WTC11 (cell line): ENCODE results near the gene YPEL1. TPM values are rescaled to one million over a fixed set of nuclear protein-coding genes. Genes with fewer than 3 reads are reported as not detected.

Source experiments
- ATAC-seq: fragments of 200-7000 bp; cut with Tn5 transposase; 2 replicates; pipeline ENCODE4 v1.10.0; 2021; ENCODE audit warnings: mild to moderate bottlenecking, moderate library complexity
- CTCF ChIA-PET: fragments of 300-600 bp; sonication (Branson Sonifier 250); formaldehyde crosslinking; loops from one replicate; lab custom pipeline; 2021; ENCODE audit warnings: antibody characterized with exemption; lab: Charles Lee
- POLR2A ChIA-PET: fragments of 350-600 bp; sonication (Branson Sonifier 250); formaldehyde crosslinking; loops from one replicate; lab custom pipeline; 2021; ENCODE audit warnings: antibody characterized with exemption; lab: Charles Lee
- DNase-seq: peaks from one replicate; pipeline ENCODE4 v3.0.0; 2021; ENCODE audit warnings: low spot score
- H3K27ac Mint-ChIP-seq: 2 replicates; pipeline ENCODE4 v1.8.0; 2021; ENCODE audit warnings: mixed read lengths
- H3K27me3 Mint-ChIP-seq: 2 replicates; pipeline ENCODE4 v1.8.0; 2021; ENCODE audit warnings: low read depth, mild to moderate bottlenecking, moderate library complexity, mixed read lengths
- H3K36me3 Mint-ChIP-seq: 2 replicates; pipeline ENCODE4 v1.8.0; 2021; ENCODE audit warnings: mixed read lengths
- H3K4me1 Mint-ChIP-seq: 2 replicates; pipeline ENCODE4 v1.8.0; 2022; ENCODE audit warnings: mixed read lengths
- H3K4me3 Mint-ChIP-seq: 2 replicates; pipeline ENCODE4 v1.8.0; 2021; ENCODE audit warnings: mild to moderate bottlenecking, moderate library complexity, mixed read lengths
- H3K9me3 Mint-ChIP-seq: 2 replicates; pipeline ENCODE4 v1.8.0; 2021; ENCODE audit warnings: mixed read lengths
- AFF4 ChIP-seq: sonication (generic); formaldehyde crosslinking; IDR thresholded peaks from 2 replicates; pipeline ENCODE4 v1.8.1; 2023; ENCODE audit warnings: mild to moderate bottlenecking, missing genetic modification reagents, borderline replicate concordance
- AR ChIP-seq: fragments of 250-450 bp; sonication (Bioruptor Pico); IDR thresholded peaks from 2 replicates; pipeline ENCODE4 v1.9.0; 2021; ENCODE audit warnings: mild to moderate bottlenecking
- ATF1 ChIP-seq: sonication (generic); formaldehyde crosslinking; IDR thresholded peaks from 2 replicates; pipeline ENCODE4 v1.8.1; 2023; ENCODE audit warnings: mild to moderate bottlenecking, moderate library complexity, missing genetic modification reagents
- ATF3 ChIP-seq: sonication (generic); formaldehyde crosslinking; conservative IDR thresholded peaks from 2 replicates; pipeline ENCODE4 v1.8.1; 2022; ENCODE audit warnings: mild to moderate bottlenecking, missing genetic modification reagents
- CDX4 ChIP-seq: fragments of 250-450 bp; sonication (Bioruptor Pico); IDR thresholded peaks from 2 replicates; pipeline ENCODE4 v1.9.0; 2021; ENCODE audit warnings: moderate library complexity, mild to moderate bottlenecking, inconsistent platforms, borderline replicate concordance
- CREM ChIP-seq: sonication (generic); formaldehyde crosslinking; IDR thresholded peaks from 2 replicates; pipeline ENCODE4 v1.8.1; 2022; ENCODE audit warnings: mild to moderate bottlenecking, missing genetic modification reagents, moderate library complexity
- CTCF ChIP-seq: fragments of 200-600 bp; IDR thresholded peaks from 2 replicates; pipeline ENCODE4 v1.8.0; 2022; ENCODE audit warnings: antibody characterized with exemption
- GTF2I ChIP-seq: fragments of 250-450 bp; sonication (Bioruptor Pico); conservative IDR thresholded peaks from 2 replicates; pipeline ENCODE4 v1.4.0; 2021; ENCODE audit warnings: mild to moderate bottlenecking
- HMGA2 ChIP-seq: fragments of 250-450 bp; sonication (Bioruptor Pico); IDR thresholded peaks from 2 replicates; pipeline ENCODE4 v1.4.0; 2021; ENCODE audit warnings: mild to moderate bottlenecking, moderate library complexity
- HMGXB4 ChIP-seq: sonication (generic); formaldehyde crosslinking; IDR thresholded peaks from 2 replicates; pipeline ENCODE4 v1.8.1; 2023; ENCODE audit warnings: mild to moderate bottlenecking, moderate library complexity, missing genetic modification reagents
- JUN ChIP-seq: sonication (generic); formaldehyde crosslinking; IDR thresholded peaks from 2 replicates; pipeline ENCODE4 v1.8.0; 2023; ENCODE audit warnings: mild to moderate bottlenecking, missing genetic modification reagents
- MAX ChIP-seq: sonication (generic); formaldehyde crosslinking; IDR thresholded peaks from 2 replicates; pipeline ENCODE4 v1.8.0; 2022; ENCODE audit warnings: mild to moderate bottlenecking, missing genetic modification reagents
- MLX ChIP-seq: sonication (generic); formaldehyde crosslinking; IDR thresholded peaks from 2 replicates; pipeline ENCODE4 v1.8.1; 2023; ENCODE audit warnings: mild to moderate bottlenecking, missing genetic modification reagents, moderate library complexity
- SMAD3 ChIP-seq: sonication (generic); formaldehyde crosslinking; IDR thresholded peaks from 2 replicates; pipeline ENCODE4 v1.8.0; 2022; ENCODE audit warnings: missing genetic modification reagents, mild to moderate bottlenecking, borderline replicate concordance
- SMAD4 ChIP-seq: sonication (generic); formaldehyde crosslinking; IDR thresholded peaks from 2 replicates; pipeline ENCODE4 v1.8.0; 2022; ENCODE audit warnings: mild to moderate bottlenecking, missing genetic modification reagents
- TP53 ChIP-seq: sonication (generic); formaldehyde crosslinking; IDR thresholded peaks from 2 replicates; pipeline ENCODE4 v1.8.1; 2023; ENCODE audit warnings: mild to moderate bottlenecking, missing genetic modification reagents
- ZNF416 ChIP-seq: fragments of 250-450 bp; sonication (Bioruptor Pico); IDR thresholded peaks from 2 replicates; pipeline ENCODE4 v1.9.0; 2021; ENCODE audit warnings: mild to moderate bottlenecking, inconsistent platforms
- ZNF423 ChIP-seq: fragments of 250-450 bp; sonication (Bioruptor Pico); IDR thresholded peaks from 2 replicates; pipeline ENCODE4 v2.1.2; 2022; ENCODE audit warnings: mild to moderate bottlenecking, moderate library complexity
- total RNA-seq: library from RNA; stranded (reverse); gene quantifications from 3 replicates; pipeline ENCODE4 v1.2.3, GENCODE V29; 2021

The YPEL1 gene
- total RNA-seq, 1 experiment from 2014 or later = 7.7 TPM

- TF ChIP-seq MLX (CRISPR knock-in tag) (no peak), GTF2I (CRISPR knock-in tag) (no peak), SMAD4 (CRISPR knock-in tag) (no peak), TP53 (CRISPR knock-in tag) (no peak), ATF1 (CRISPR knock-in tag) (no peak), ZNF416 (CRISPR knock-in tag) (no peak)
- TF ChIP-seq, all 79 proteins: peak for 0
- DNase-seq (no peak), ATAC-seq (no peak)
- ChIA-PET CTCF (no interaction called here), POLR2A (no interaction called here)
- H3K27ac Mint-ChIP-seq = peak overlapping the region; percentile 7; the same call in 1 of the 2 replicates
- no peak overlapping the region for H3K4me3 Mint-ChIP-seq
- H3K9me3 Mint-ChIP-seq = no peaks in the 10 kb centered on the region
- no peaks in the 10 kb centered on the region for H3K4me1 Mint-ChIP-seq
- H3K36me3 Mint-ChIP-seq = peaks cover 88% of the 10 kb centered on the region
- H3K27me3 Mint-ChIP-seq = no peaks in the 10 kb centered on the region
These were observed 31.3 kb upstream of the YPEL1 start for GRCh38 chr22:21766691-21767462.

GRCh38 chr22:21765909-21766529 is 30.4 kb upstream of the YPEL1 start:
- peaks cover 79% of the 10 kb centered on the region for H3K36me3 Mint-ChIP-seq
- CTCF ChIA-PET = no interaction called here
- TF ChIP-seq SMAD3 (no peak), ATF3 (CRISPR knock-in tag) (no peak), JUN (no peak), AFF4 (CRISPR knock-in tag) (no peak), CDX4 (CRISPR knock-in tag) (no peak), MAX (CRISPR knock-in tag) (no peak), HMGA2 (CRISPR knock-in tag) (no peak), CREM (CRISPR knock-in tag) (no peak), AR (CRISPR knock-in tag) (no peak), CTCF (no peak), ZNF423 (CRISPR knock-in tag) (no peak), HMGXB4 (CRISPR knock-in tag) (no peak), MLX (CRISPR knock-in tag) (no peak)

More at GRCh38 chr22:21765909-21766529, 30.4 kb upstream of the YPEL1 start:
- Mint-ChIP-seq H3K27me3 (no peaks in the 10 kb centered on the region), H3K9me3 (no peaks in the 10 kb centered on the region), H3K27ac (no peak overlapping the region), H3K4me1 (no peaks in the 10 kb centered on the region), H3K4me3 (no peak overlapping the region)
- POLR2A ChIA-PET = no interaction called here
- no peak for ATAC-seq
- DNase-seq = no peak
